Duodenal mucosa (tissue), 2 donors: ENCODE results near the gene BRD3OS.

Experiments
- H3K27ac ChIP-seq: one replicate; pipeline ENCODE4 v1.7.0; 2013; ENCODE audit warnings: low read depth, low read length
- H3K27me3 ChIP-seq, 2 donors: one replicate each; pipeline ENCODE4 v1.7.0; 2013; ENCODE audit warnings: low read length in 2 of 2, control low read depth in 1 of 2; ENCODE audit not compliant: insufficient read depth in 2 of 2, control insufficient read depth in 1 of 2
- H3K36me3 ChIP-seq, 2 donors: one replicate each; pipeline ENCODE4 v1.7.0; 2013; ENCODE audit warnings: low read length in 2 of 2, control low read depth in 1 of 2; ENCODE audit not compliant: insufficient read depth in 2 of 2, control insufficient read depth in 1 of 2
- H3K4me1 ChIP-seq, 2 donors: one replicate each; pipeline ENCODE4 v1.7.0; 2013; ENCODE audit warnings: low read length in 2 of 2, control low read depth in 1 of 2; ENCODE audit not compliant: insufficient read depth in 2 of 2, control insufficient read depth in 1 of 2
- H3K4me3 ChIP-seq, 2 donors: one replicate each; pipeline ENCODE4 v1.7.0; 2013; ENCODE audit warnings: low read length in 2 of 2, low read depth in 1 of 2
- H3K9ac ChIP-seq, 2 donors: one replicate each; pipeline ENCODE4 v1.7.0; 2013; ENCODE audit warnings: low read length in 2 of 2, low read depth in 1 of 2
- H3K9me3 ChIP-seq, 2 donors: one replicate each; pipeline ENCODE4 v1.7.0; 2013; ENCODE audit warnings: low read length in 2 of 2, control low read depth in 1 of 2; ENCODE audit not compliant: control insufficient read depth in 1 of 2

The BRD3OS gene

DNA sequence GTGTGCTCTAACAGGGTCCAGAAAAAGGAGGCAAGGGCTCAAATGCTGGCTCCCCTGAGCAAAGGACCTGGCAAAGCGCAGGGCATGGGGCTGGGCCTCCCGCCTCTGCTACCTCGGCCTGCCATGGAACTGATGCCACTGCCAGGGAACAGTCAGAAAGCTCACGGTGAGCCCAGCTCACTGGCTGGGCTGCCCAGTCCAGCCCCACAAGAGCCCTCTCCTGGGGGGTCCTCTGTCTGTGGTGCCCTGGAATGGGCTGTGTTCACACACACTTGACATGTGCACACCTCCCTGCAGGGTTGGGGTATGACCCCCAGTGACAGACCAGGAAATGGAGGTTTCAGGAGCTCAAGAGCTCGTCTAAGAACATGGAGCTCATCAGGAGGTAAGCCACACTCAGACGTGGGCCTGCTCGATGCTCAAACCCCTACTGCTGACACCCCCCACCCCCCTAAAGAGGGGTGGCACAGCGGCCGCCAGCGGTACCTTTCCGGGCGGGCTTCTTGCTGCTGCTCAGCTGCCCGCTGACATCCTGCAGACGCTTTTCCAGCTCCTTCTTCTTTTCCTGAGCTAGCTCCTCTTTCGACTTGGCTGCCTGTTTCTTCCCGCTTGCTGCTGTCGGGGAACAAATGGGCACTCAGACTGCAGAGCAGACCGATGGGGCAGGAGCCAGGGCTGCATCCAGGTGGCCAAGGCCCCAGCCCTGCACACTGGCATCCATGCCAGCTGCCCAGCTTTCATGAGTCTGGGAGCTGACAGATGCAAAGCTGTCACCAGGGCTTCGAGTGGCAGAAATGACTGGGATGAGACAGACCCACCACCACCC, 9.1 kb downstream of the BRD3OS start:
- no peak overlapping the region for H3K9ac ChIP-seq
- H3K27ac ChIP-seq = no peak overlapping the region
- H3K4me1 ChIP-seq = no peaks in the 10 kb centered on the region
- no peak overlapping the region for H3K4me3 ChIP-seq
- no peaks in the 10 kb centered on the region for H3K27me3 ChIP-seq
- H3K9me3 ChIP-seq = no peaks in the 10 kb centered on the region
- H3K36me3 ChIP-seq = peaks cover 32 to 63% of the 10 kb centered on the region in 2 donors

GRCh38 chr9:134035041-134036039, 10.1 kb downstream of the BRD3OS start:
- Histone ChIP-seq H3K9ac (no peak overlapping the region), H3K4me3 (no peak overlapping the region), H3K27me3 (no peaks in the 10 kb centered on the region), H3K4me1 (peaks cover 0 to under 1% of the 10 kb centered on the region in 2 donors), H3K27ac (no peak overlapping the region), H3K9me3 (no peaks in the 10 kb centered on the region), H3K36me3 (peaks cover 37 to 66% of the 10 kb centered on the region in 2 donors)

DNA sequence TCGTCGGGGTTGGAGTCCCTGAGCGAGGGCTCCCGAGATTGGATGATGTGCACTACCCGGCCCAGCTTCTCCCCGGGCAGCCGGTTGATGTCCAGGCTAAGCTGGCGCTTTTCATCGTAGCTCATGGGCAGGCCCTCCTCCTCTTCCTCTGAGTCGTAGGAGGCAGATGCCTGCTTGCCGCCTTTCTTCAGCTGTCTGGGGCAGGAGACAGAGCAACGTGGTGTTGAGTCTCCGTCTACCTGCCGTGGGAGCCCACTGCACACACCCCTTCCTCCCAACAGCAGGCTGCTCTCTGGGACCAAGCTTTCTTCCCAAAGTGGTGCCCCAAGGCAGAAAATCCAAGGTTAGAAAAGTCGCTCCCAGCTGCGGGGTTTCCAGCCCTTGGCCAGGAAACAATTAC, 10.8 kb downstream of the BRD3OS start:
- no peaks in the 10 kb centered on the region for H3K9me3 ChIP-seq
- no peak overlapping the region for H3K9ac ChIP-seq
- peaks cover 3 to 9% of the 10 kb centered on the region in 2 donors for H3K4me1 ChIP-seq
- H3K27me3 ChIP-seq = no peaks in the 10 kb centered on the region
- no peak overlapping the region for H3K27ac ChIP-seq
- H3K36me3 ChIP-seq = peaks cover 37 to 69% of the 10 kb centered on the region in 2 donors
- H3K4me3 ChIP-seq = no peak overlapping the region

- Histone ChIP-seq H3K36me3 (peaks cover 34 to 72% of the 10 kb centered on the region in 2 donors), H3K27me3 (no peaks in the 10 kb centered on the region), H3K9ac (no peak overlapping the region), H3K27ac (no peak overlapping the region), H3K4me1 (peaks cover 3 to 10% of the 10 kb centered on the region in 2 donors), H3K4me3 (no peak overlapping the region), H3K9me3 (no peaks in the 10 kb centered on the region)
Measured at GRCh38 chr9:134037641-134038040, 12.4 kb downstream of the BRD3OS start.

GRCh38 chr9:134039386-134040175, 14.3 kb downstream of the BRD3OS start:
- H3K4me3 ChIP-seq = no peak overlapping the region
- peaks cover 3 to 10% of the 10 kb centered on the region in 2 donors for H3K4me1 ChIP-seq
- H3K36me3 ChIP-seq = peaks cover 34 to 68% of the 10 kb centered on the region in 2 donors
- no peak overlapping the region for H3K9ac ChIP-seq
- H3K27me3 ChIP-seq = no peaks in the 10 kb centered on the region
- no peaks in the 10 kb centered on the region for H3K9me3 ChIP-seq
- H3K27ac ChIP-seq = no peak overlapping the region

- peaks cover 3 to 10% of the 10 kb centered on the region in 2 donors for H3K4me1 ChIP-seq
- H3K36me3 ChIP-seq = peaks cover 29 to 68% of the 10 kb centered on the region in 2 donors
- H3K27me3 ChIP-seq = no peaks in the 10 kb centered on the region
- H3K9me3 ChIP-seq = no peaks in the 10 kb centered on the region
- no peak overlapping the region for H3K9ac ChIP-seq
- no peak overlapping the region for H3K4me3 ChIP-seq
- no peak overlapping the region for H3K27ac ChIP-seq
Measured at GRCh38 chr9:134040176-134040565, 14.9 kb downstream of the BRD3OS start.

DNA sequence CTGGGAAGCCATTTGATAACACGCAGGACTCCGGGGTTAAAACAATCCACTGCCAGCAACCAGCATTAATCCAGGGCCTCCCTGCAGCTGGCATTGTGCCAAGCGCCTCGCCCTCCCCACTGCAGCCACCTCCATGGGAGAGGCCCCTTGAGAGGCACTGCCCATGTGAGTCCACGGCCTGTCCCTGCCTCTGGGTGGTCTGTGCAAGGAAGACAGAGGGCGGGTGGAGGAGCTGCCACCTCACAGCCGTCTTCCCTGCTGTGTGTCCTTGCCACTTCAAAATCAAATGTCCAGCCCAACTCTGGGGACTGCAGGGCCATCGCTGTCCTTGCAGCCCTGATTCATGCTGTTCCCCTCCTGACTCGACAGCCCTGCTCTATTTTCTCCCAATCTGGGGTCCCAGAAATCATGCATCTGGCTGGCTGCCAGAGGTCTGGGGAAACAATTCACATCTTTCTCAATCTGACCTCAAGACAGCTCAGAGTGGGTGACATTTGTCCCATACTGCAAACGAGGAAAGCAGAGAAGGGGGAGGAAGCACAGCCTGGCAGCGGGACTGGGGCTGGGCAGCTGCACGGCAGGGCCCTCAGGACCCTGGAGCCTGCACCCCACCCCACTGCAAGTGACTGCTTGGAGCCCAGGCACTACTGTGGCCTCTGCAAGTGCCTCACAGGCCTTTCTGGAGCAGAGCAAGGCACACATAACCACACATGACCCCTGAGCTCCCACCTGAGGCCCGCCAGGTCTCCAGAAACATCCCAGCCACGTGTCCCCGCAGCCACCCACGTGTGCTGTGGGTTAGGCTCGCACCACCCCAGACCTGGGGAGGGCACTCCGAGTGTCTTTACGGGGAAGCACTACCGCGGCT, 15.7 kb downstream of the BRD3OS start:
- H3K4me3 ChIP-seq = no peak overlapping the region
- no peaks in the 10 kb centered on the region for H3K27me3 ChIP-seq
- no peaks in the 10 kb centered on the region for H3K9me3 ChIP-seq
- H3K9ac ChIP-seq = no peak overlapping the region
- peaks cover 3 to 10% of the 10 kb centered on the region in 2 donors for H3K4me1 ChIP-seq
- no peak overlapping the region for H3K27ac ChIP-seq
- H3K36me3 ChIP-seq = peaks cover 28 to 68% of the 10 kb centered on the region in 2 donors

GRCh38 chr9:134041649-134041962, 16.3 kb downstream of the BRD3OS start:
- Histone ChIP-seq H3K9me3 (no peaks in the 10 kb centered on the region), H3K27me3 (no peaks in the 10 kb centered on the region), H3K27ac (no peak overlapping the region), H3K9ac (no peak overlapping the region), H3K4me1 (peaks cover 3 to 10% of the 10 kb centered on the region in 2 donors), H3K36me3 (peaks cover 28 to 70% of the 10 kb centered on the region in 2 donors), H3K4me3 (no peak overlapping the region)

- Histone ChIP-seq H3K36me3 (peaks cover 34 to 89% of the 10 kb centered on the region in 2 donors), H3K27ac (no peak overlapping the region)
Measured at GRCh38 chr9:134043531-134043988, 18.3 kb downstream of the BRD3OS start.

More at GRCh38 chr9:134043531-134043988, 18.3 kb downstream of the BRD3OS start:
- no peak overlapping the region for H3K9ac ChIP-seq
- H3K9me3 ChIP-seq = no peaks in the 10 kb centered on the region
- H3K4me1 ChIP-seq = peaks cover 3 to 10% of the 10 kb centered on the region in 2 donors
- no peaks in the 10 kb centered on the region for H3K27me3 ChIP-seq
- H3K4me3 ChIP-seq = no peak overlapping the region
